Activated T-cell treated with anti-CD3 and anti-CD28 coated beads, Interleukin-2, amount 50 U/mL, for 4 hours (primary cell): ENCODE measurements around the gene XIAP. TPM values are rescaled to one million over a fixed set of nuclear protein-coding genes. Genes with fewer than 3 reads are reported as not detected.
"Not testable (repeated sequence)": the region's sequence is repeated elsewhere in the genome, so short reads cannot be mapped to it uniquely, and the experiment has no call there.

Experiments used
- ATAC-seq, 2 donors: fragments of 200-7000 bp; cut with Tn5 transposase; one replicate each; pipeline ENCODE4 v1.10.0; 2021
- DNase-seq: peaks from one replicate; pipeline ENCODE4 v3.0.0-alpha.2; 2020
- H3K27me3 Mint-ChIP-seq: one replicate; pipeline ENCODE4 v1.8.0; 2021; ENCODE audit warnings: low read depth, mixed read lengths
- H3K36me3 Mint-ChIP-seq: one replicate; pipeline ENCODE4 v1.8.0; 2022; ENCODE audit warnings: mixed read lengths; ENCODE audit not compliant: insufficient read depth
- H3K4me1 Mint-ChIP-seq: one replicate; pipeline ENCODE4 v1.8.0; 2021; ENCODE audit warnings: low read depth, mixed read lengths
- H3K4me3 Mint-ChIP-seq: one replicate; pipeline ENCODE4 v1.8.0; 2021; ENCODE audit warnings: mild to moderate bottlenecking, moderate library complexity, mixed read lengths
- H3K9me3 Mint-ChIP-seq: one replicate; pipeline ENCODE4 v1.8.0; 2021; ENCODE audit warnings: mixed read lengths
- total RNA-seq, 3 donors: library from RNA; stranded (reverse); gene quantifications; one replicate each; pipeline ENCODE4 v1.2.1, GENCODE V29; 2021

Gene XIAP
- total RNA-seq, 3 donors from 2014 or later = 28.8 to 34.9 (median 32.8) TPM

- ATAC-seq, DNase-seq, H3K27me3 Mint-ChIP-seq, H3K4me3 Mint-ChIP-seq, H3K36me3 Mint-ChIP-seq, H3K4me1 Mint-ChIP-seq, H3K9me3 Mint-ChIP-seq: not testable (repeated sequence)
Measured at GRCh38 chrX:123903261-123903660, 43.4 kb downstream of the XIAP start.

GRCh38 chrX:123905332-123905731 lies 45.5 kb downstream of the XIAP start:
- no peaks in the 10 kb centered on the region for H3K9me3 Mint-ChIP-seq
- DNase-seq = no peak
- peaks cover 9% of the 10 kb centered on the region for H3K36me3 Mint-ChIP-seq
- H3K4me3 Mint-ChIP-seq = no peak overlapping the region
- no peak for ATAC-seq
- peaks cover 6% of the 10 kb centered on the region for H3K4me1 Mint-ChIP-seq
- no peaks in the 10 kb centered on the region for H3K27me3 Mint-ChIP-seq

- peaks cover 6% of the 10 kb centered on the region for H3K4me1 Mint-ChIP-seq
- H3K27me3 Mint-ChIP-seq = no peaks in the 10 kb centered on the region
- H3K36me3 Mint-ChIP-seq = peaks cover 9% of the 10 kb centered on the region
- no peaks in the 10 kb centered on the region for H3K9me3 Mint-ChIP-seq
- ATAC-seq (no peak), DNase-seq (no peak)
- H3K4me3 Mint-ChIP-seq = no peak overlapping the region
Measured at GRCh38 chrX:123906557-123907316, 46.9 kb downstream of the XIAP start.

DNA sequence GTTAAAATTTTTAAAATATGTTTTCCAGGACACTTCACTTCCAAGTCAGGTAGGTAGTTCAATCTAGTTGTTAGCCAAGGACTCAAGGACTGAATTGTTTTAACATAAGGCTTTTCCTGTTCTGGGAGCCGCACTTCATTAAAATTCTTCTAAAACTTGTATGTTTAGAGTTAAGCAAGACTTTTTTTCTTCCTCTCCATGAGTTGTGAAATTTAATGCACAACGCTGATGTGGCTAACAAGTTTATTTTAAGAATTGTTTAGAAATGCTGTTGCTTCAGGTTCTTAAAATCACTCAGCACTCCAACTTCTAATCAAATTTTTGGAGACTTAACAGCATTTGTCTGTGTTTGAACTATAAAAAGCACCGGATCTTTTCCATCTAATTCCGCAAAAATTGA lies 49.7 kb downstream of the XIAP start:
- peaks cover 9% of the 10 kb centered on the region for H3K36me3 Mint-ChIP-seq
- ATAC-seq = no peak
- no peak for DNase-seq
- no peaks in the 10 kb centered on the region for H3K9me3 Mint-ChIP-seq
- H3K4me1 Mint-ChIP-seq = peaks cover 6% of the 10 kb centered on the region
- no peaks in the 10 kb centered on the region for H3K27me3 Mint-ChIP-seq
- H3K4me3 Mint-ChIP-seq = no peak overlapping the region

- Mint-ChIP-seq H3K27me3 (no peaks in the 10 kb centered on the region), H3K4me3 (no peak overlapping the region), H3K36me3 (no peaks in the 10 kb centered on the region), H3K9me3 (no peaks in the 10 kb centered on the region), H3K4me1 (no peaks in the 10 kb centered on the region)
- no peak for ATAC-seq
- no peak for DNase-seq
Measured at GRCh38 chrX:123917069-123917468, 57.2 kb downstream of the XIAP start.

DNA sequence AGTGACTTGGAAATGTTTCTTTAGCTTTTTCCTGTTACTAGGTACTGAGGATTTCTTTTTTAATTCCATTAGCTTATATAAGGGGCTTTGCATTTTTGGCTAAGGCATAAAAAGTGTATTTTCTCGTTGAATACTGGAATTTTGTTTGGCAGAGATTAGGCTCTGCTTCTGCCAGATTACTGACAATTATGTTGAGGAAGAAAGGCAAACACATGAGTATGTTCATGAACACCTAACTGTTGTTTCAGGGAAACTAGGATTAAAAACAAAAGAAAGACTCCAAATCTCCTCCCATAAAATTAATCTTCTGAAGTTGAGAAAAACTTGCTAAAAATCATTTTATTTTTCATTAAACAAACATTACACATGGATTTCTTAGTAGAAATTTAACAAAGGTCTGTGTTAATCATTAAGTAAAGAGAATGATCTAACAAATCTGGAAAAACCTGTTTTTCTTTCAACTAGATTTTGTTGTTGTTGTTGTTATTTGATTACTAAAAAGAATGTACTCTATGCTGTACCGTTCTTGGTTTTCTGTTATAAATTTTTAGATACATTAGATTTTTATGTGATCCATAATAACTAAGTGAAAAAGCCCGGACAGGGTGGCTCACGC lies 58.4 kb downstream of the XIAP start:
- H3K4me1 Mint-ChIP-seq = no peaks in the 10 kb centered on the region
- ATAC-seq (no peak), DNase-seq (no peak)
- no peaks in the 10 kb centered on the region for H3K27me3 Mint-ChIP-seq
- H3K9me3 Mint-ChIP-seq = no peaks in the 10 kb centered on the region
- no peak overlapping the region for H3K4me3 Mint-ChIP-seq
- H3K36me3 Mint-ChIP-seq = no peaks in the 10 kb centered on the region

DNA sequence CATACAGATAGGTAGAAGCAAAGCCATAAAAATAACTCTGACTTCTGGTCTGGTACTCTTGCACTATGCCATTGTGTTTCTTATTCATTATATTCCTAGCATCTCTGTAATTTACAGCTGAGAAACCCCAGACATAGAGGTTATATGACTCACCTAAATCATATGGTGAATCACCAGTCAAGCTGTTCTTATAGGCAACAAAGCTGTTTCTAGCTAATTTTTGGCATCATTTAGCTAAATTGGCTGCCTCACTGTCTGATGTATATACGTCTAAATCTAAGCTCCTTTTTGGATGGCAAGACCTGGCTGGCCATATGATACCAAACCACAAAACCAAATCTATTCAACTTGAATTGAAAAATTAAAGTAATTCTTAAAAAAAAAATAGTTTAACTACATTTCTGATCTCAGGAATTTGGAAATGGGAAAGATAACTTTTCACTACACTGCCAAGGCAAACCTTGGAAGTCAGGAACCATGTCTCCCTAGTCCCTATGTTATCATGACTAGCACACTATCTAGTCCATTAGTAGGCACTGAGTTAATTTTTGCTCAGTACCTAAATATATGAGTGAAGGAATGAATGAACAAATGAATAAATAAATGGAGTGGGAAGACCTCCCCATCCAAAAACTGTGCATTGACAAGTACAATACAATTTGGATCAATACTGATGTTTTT lies 60.4 kb downstream of the XIAP start:
- ATAC-seq = peak; percentile 83 to 92
- H3K27me3 Mint-ChIP-seq = no peaks in the 10 kb centered on the region
- no peaks in the 10 kb centered on the region for H3K4me1 Mint-ChIP-seq
- no peaks in the 10 kb centered on the region for H3K36me3 Mint-ChIP-seq
- H3K9me3 Mint-ChIP-seq = no peaks in the 10 kb centered on the region
- DNase-seq = no peak
- H3K4me3 Mint-ChIP-seq = no peak overlapping the region

GRCh38 chrX:123923211-123923610 lies 63.4 kb downstream of the XIAP start:
- no peaks in the 10 kb centered on the region for H3K4me1 Mint-ChIP-seq
- H3K9me3 Mint-ChIP-seq = no peaks in the 10 kb centered on the region

GRCh38 chrX:123924186-123924585 lies 64.3 kb downstream of the XIAP start:
- no peak overlapping the region for H3K4me3 Mint-ChIP-seq
- H3K36me3 Mint-ChIP-seq = no peaks in the 10 kb centered on the region
- no peaks in the 10 kb centered on the region for H3K27me3 Mint-ChIP-seq
- no peaks in the 10 kb centered on the region for H3K9me3 Mint-ChIP-seq
- DNase-seq (no peak), ATAC-seq (no peak)
- H3K4me1 Mint-ChIP-seq = no peaks in the 10 kb centered on the region

More at GRCh38 chrX:123923211-123923610, 63.4 kb downstream of the XIAP start:
- ATAC-seq (no peak), DNase-seq (no peak)
- Mint-ChIP-seq H3K4me3 (no peak overlapping the region), H3K27me3 (no peaks in the 10 kb centered on the region), H3K36me3 (no peaks in the 10 kb centered on the region)

- no peak for DNase-seq
- no peaks in the 10 kb centered on the region for H3K4me1 Mint-ChIP-seq
- H3K4me3 Mint-ChIP-seq = no peak overlapping the region
- no peaks in the 10 kb centered on the region for H3K27me3 Mint-ChIP-seq
- no peak for ATAC-seq
- no peaks in the 10 kb centered on the region for H3K9me3 Mint-ChIP-seq
- no peaks in the 10 kb centered on the region for H3K36me3 Mint-ChIP-seq
Measured at GRCh38 chrX:123927845-123928244, 68.0 kb downstream of the XIAP start.

- not testable (repeated sequence) for ATAC-seq, H3K9me3 Mint-ChIP-seq, H3K4me1 Mint-ChIP-seq, H3K4me3 Mint-ChIP-seq, H3K36me3 Mint-ChIP-seq, H3K27me3 Mint-ChIP-seq, DNase-seq
Measured at GRCh38 chrX:123932055-123932454, 72.2 kb downstream of the XIAP start.

DNA sequence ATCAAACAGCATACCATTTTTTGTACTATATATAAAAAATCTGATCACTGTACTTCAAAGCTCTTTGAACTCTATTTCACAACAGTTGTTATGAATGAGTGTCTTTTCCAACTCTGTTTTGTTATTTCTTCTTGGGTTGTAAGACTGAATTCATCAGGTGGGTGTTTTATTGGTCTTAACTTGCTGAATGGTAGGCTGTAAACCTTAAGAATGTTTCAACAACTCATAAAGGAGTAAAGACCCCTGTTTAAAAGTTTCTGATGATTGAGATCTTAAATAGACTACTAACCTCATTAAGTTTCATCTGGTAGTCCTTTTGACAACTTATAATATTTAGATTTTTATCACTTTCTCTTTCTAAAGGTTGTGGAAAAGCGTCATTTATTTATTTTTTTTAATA lies 83.2 kb downstream of the XIAP start:
- H3K27me3 Mint-ChIP-seq = no peaks in the 10 kb centered on the region
- no peaks in the 10 kb centered on the region for H3K4me1 Mint-ChIP-seq
- H3K4me3 Mint-ChIP-seq = no peak overlapping the region
- DNase-seq = no peak
- ATAC-seq = no peak
- no peaks in the 10 kb centered on the region for H3K9me3 Mint-ChIP-seq
- no peaks in the 10 kb centered on the region for H3K36me3 Mint-ChIP-seq

GRCh38 chrX:123943488-123943887 lies 83.6 kb downstream of the XIAP start:
- H3K36me3 Mint-ChIP-seq = no peaks in the 10 kb centered on the region
- DNase-seq = no peak
- H3K9me3 Mint-ChIP-seq = no peaks in the 10 kb centered on the region
- ATAC-seq = no peak
- H3K4me3 Mint-ChIP-seq = no peak overlapping the region
- H3K27me3 Mint-ChIP-seq = no peaks in the 10 kb centered on the region
- H3K4me1 Mint-ChIP-seq = no peaks in the 10 kb centered on the region

- Mint-ChIP-seq H3K4me3 (no peak overlapping the region), H3K36me3 (no peaks in the 10 kb centered on the region), H3K4me1 (no peaks in the 10 kb centered on the region), H3K27me3 (no peaks in the 10 kb centered on the region), H3K9me3 (no peaks in the 10 kb centered on the region)
- DNase-seq = no peak
- no peak for ATAC-seq
Measured at GRCh38 chrX:123949846-123950245, 90.0 kb downstream of the XIAP start.
